ENCODE data around the gene EFTUD2. TPM values are rescaled to one million over a fixed set of nuclear protein-coding genes. Genes with fewer than 3 reads are reported as not detected.

The EFTUD2 gene
- total and polyA plus RNA-seq, 2 of the 8 experiments (the other 6 are each of a cell fraction or from before 2014, with no cell fraction given), result 118 to 195 TPM

DNA sequence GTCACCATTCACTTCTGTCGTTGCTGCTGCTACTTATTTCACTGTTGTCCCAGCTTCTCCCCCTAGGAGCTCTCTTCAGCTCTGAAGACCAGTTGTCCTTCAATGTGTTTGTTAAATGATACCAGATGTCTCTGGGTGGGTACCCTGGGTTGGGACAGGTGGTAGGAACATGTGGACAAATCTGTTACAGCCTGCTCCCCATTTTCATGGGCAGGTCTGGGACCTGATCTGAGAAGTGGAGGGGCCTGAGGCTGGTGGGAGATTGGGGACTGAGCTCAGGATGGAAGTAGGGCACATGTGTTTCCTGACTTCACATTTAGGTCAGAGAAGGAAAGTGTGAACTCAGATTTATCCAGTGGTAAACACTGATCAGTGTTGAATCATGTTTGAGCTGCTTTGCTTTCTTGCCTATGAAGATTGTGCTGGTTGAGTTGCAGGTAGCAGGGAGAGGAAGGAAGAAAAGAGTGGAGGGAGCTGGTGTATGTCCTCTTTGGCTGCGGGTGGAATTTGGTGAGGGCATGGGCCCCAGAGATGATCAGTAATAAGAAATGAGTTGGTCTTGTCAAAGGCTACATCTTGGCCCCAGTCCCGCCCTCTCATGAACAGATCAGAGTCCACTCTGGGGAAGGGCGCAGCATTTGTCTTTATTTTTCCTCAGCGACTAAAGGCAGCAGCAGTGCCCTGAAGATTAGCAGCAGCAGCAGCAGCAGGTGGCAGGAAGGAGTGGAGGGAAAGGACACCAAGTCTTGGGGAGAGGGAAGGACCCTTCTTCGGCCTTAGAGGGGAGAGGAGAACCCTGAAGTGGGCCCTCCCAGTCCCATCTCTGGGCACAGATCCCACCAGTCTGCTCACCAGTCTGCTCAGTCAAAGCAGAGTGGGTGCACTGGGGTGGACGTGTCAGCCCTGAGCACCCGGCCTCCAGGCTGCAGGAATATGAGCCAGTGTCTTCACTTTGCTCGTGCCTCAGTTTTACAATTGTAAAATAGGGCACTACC is 6.1 kb upstream of the EFTUD2 start:
- H3K36me3 ChIP-seq (ENCODE audit: control insufficient read depth in 2 of 4, insufficient read depth in 4 of 4, low read length in 3 of 4), result no peaks in the 10 kb centered on the region
- ChIA-PET CTCF (ENCODE audit: partially characterized antibody) (interaction anchor here (0.9 to 4.5 kb wide), 7 partner anchors 14 to 126 kb away, joined by 3 to 24 read pairs (median 3); no protein-coding TSS in a partner anchor), POLR2A (ENCODE audit: partially characterized antibody) (interaction anchor here (0.5 kb wide), 1 partner anchor 152 kb away, joined by 3 read pairs; no protein-coding TSS in a partner anchor)
- H3K4me3 ChIP-seq (ENCODE audit: extremely low read depth in 1 of 4, insufficient read depth in 2 of 4, low read depth in 3 of 4, low read length in 4 of 4), result no peak overlapping the region
- H3K27ac ChIP-seq (ENCODE audit: low read depth, low read length), result no peak overlapping the region
- FAIRE-seq (no peak), DNase-seq (ENCODE audit: low read depth in 1 of 2, low spot score in 2 of 2) (no peak)
- no peaks in the 10 kb centered on the region for H3K23me2 ChIP-seq (ENCODE audit: low read depth, low read length)
- no peaks in the 10 kb centered on the region for H3K79me1 ChIP-seq (ENCODE audit: low read depth, low read length)
- WGBS, 2 experiments (ENCODE audit: extremely low coverage in 1 of 2, insufficient coverage in 1 of 2, insufficient read length in 1 of 2, insufficient replicate concordance in 2 of 2, low coverage in 1 of 2, low lambda C conversion rate in 2 of 2, missing lambda C conversion rate in 1 of 2), result 89% methylated on average over 9 of the region's 9 CpGs; no CpG with 5 or more reads in 1 of the 2 experiments
- H2BK15ac ChIP-seq (ENCODE audit: low read length), result no peak overlapping the region
- H2BK20ac ChIP-seq (ENCODE audit: low read length), result no peak overlapping the region
- H3K27me3 ChIP-seq (replicated peaks in 1 of 4; ENCODE audit: control insufficient read depth in 3 of 4, extremely low read depth in 1 of 4, insufficient read depth in 3 of 4, low read length in 3 of 4), result peaks cover 0 to under 1% (median 0%) of the 10 kb centered on the region in 4 experiments; a peak in 3 of 7 replicates
- H3K9me3 ChIP-seq (ENCODE audit: insufficient read depth in 2 of 2, low read depth in 1 of 2, low read length in 1 of 2), result no peaks in the 10 kb centered on the region
- no peak overlapping the region for H2BK120ac ChIP-seq (replicated peaks; ENCODE audit: low read depth, low read length)
- no peak overlapping the region for H4K8ac ChIP-seq (ENCODE audit: extremely low read depth, insufficient read depth, low read length)
- H4K5ac ChIP-seq (ENCODE audit: insufficient read length, low read depth, low read length), result no peak overlapping the region
- no peak overlapping the region for H3K18ac ChIP-seq (ENCODE audit: extremely low read depth, low read length)
- no peak overlapping the region for H3K4me2 ChIP-seq (ENCODE audit: insufficient read depth in 1 of 2, low read depth in 2 of 2, low read length in 2 of 2)
- no peak overlapping the region; a peak in 1 of 7 replicates for H3K9ac ChIP-seq (replicated peaks in 1 of 4; ENCODE audit: extremely low read depth in 1 of 4, low read depth in 3 of 4, low read length in 3 of 4)
- H3K23ac ChIP-seq (ENCODE audit: insufficient read length), result no peak overlapping the region
- H2BK5ac ChIP-seq (ENCODE audit: low read depth, low read length), result no peak overlapping the region
- 0 out of 2 replicates have a peak overlapping the region, but pooled peaks have one; percentile 2 for H2BK12ac ChIP-seq (ENCODE audit: low read depth, low read length)
- H3K79me2 ChIP-seq (ENCODE audit: control insufficient read depth in 1 of 2, insufficient read depth in 2 of 2, low read length in 2 of 2), result no peaks in the 10 kb centered on the region
- no peak overlapping the region for H2AK5ac ChIP-seq (ENCODE audit: low read depth, low read length)
- H3K14ac ChIP-seq (ENCODE audit: insufficient read length), result no peak overlapping the region
- no peak overlapping the region for H3K56ac ChIP-seq (replicated peaks; ENCODE audit: insufficient read length, low read depth, low read length)
- H4K20me1 ChIP-seq (replicated peaks in 1 of 2; ENCODE audit: control insufficient read depth in 1 of 2, insufficient read depth in 2 of 2, low read length in 2 of 2), result no peaks in the 10 kb centered on the region
- H2AFZ ChIP-seq (ENCODE audit: low read length), result no peak overlapping the region
- no peak overlapping the region for H4K91ac ChIP-seq (replicated peaks; ENCODE audit: insufficient read length, low read length)
- peaks cover 0 to 5% (median 0%) of the 10 kb centered on the region in 4 experiments; a peak in 2 of 7 replicates for H3K4me1 ChIP-seq (replicated peaks in 1 of 4; ENCODE audit: control insufficient read depth in 3 of 4, insufficient read depth in 4 of 4, low read length in 3 of 4)
- no peak overlapping the region for H3K4ac ChIP-seq (replicated peaks; ENCODE audit: insufficient read length, low read depth, low read length)
- no peak for TF ChIP-seq POU5F1 (IDR thresholded peaks at IDR 0.05; ENCODE audit: low read depth, low read length)
- TF ChIP-seq, protein P1, sequence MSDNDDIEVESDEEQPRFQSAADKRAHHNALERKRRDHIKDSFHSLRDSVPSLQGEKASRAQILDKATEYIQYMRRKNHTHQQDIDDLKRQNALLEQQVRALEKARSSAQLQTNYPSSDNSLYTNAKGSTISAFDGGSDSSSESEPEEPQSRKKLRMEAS (IDR thresholded peaks at IDR 0.05), result no peak
- no peak for TF ChIP-seq BACH1 (IDR thresholded peaks at IDR 0.05; ENCODE audit: low read length)
- TF ChIP-seq EZH2 (IDR thresholded peaks at IDR 0.05; ENCODE audit: low read depth, low read length, severe bottlenecking), result no peak
- TF ChIP-seq HDAC6 (IDR thresholded peaks at IDR 0.05; ENCODE audit: low read depth, low read length), result no peak
- TF ChIP-seq GTF2F1 (IDR thresholded peaks at IDR 0.05; ENCODE audit: borderline replicate concordance, low read depth, low read length), result no peak
- TF ChIP-seq RFX5 (IDR thresholded peaks at IDR 0.05; ENCODE audit: borderline replicate concordance, low read depth, low read length), result no peak
- no peak for TF ChIP-seq TEAD4 (IDR thresholded peaks at IDR 0.05; ENCODE audit: low read depth, low read length)
- no peak for TF ChIP-seq TAF7 (optimal IDR thresholded peaks at IDR 0.05; ENCODE audit: borderline replicate concordance, low read depth, low read length)
- no peak for TF ChIP-seq SAP30 (IDR thresholded peaks at IDR 0.05; ENCODE audit: insufficient read depth, insufficient replicate concordance, low read length)
- TF ChIP-seq CHD1 (IDR thresholded peaks at IDR 0.05; ENCODE audit: low read depth, low read length), result no peak
